Adrenal gland (tissue), 5 donors: ENCODE results near the gene RSRC1.

ENCODE experiments used
- POLR2A ChIP-seq, 2 donors: fragments of 450-650 bp; IDR thresholded peaks; one replicate each; pipeline ENCODE4 v1.6.1; 2017; ENCODE audit warnings: antibody characterized with exemption in 2 of 2, mild to moderate bottlenecking in 2 of 2, moderate library complexity in 1 of 2
- TF ChIP-seq, protein P1 (sequence below), 6 experiments: fragments of 450-650 bp in 4 of 6; fragments of 200-600 bp in 2 of 6; sonication (generic) in 1 of 6; IDR thresholded peaks; 1 replicate in 5 of 6; 2 replicates in 1 of 6; pipeline versions ENCODE4 v1.5.1 to v1.8.0; 2016 to 2021; ENCODE audit warnings: antibody characterized with exemption in 6 of 6, mild to moderate bottlenecking in 2 of 6, moderate library complexity in 1 of 6
- donor health status: DM: no; HTN: no; CAD: no.

DNA sequence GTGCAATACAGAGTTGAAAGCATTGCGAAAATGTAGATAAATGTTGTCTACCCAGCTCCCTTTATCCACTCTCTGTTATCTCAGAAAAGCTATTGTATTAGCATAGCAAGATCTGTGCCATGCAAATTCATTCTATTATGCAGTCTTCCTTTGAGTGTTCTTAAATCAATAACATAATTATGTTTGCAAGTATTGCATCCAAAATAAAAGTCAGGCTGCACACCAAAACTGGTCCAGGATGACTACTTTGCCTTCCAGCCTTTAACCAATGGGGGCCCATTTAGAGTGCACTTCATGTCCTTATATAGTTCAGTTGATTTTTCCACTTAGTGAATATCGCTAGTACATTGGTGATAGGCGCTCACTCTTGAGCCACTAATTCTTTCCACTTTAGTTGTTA is 353.7 kb downstream of the RSRC1 start:
- TF ChIP-seq, protein P1, sequence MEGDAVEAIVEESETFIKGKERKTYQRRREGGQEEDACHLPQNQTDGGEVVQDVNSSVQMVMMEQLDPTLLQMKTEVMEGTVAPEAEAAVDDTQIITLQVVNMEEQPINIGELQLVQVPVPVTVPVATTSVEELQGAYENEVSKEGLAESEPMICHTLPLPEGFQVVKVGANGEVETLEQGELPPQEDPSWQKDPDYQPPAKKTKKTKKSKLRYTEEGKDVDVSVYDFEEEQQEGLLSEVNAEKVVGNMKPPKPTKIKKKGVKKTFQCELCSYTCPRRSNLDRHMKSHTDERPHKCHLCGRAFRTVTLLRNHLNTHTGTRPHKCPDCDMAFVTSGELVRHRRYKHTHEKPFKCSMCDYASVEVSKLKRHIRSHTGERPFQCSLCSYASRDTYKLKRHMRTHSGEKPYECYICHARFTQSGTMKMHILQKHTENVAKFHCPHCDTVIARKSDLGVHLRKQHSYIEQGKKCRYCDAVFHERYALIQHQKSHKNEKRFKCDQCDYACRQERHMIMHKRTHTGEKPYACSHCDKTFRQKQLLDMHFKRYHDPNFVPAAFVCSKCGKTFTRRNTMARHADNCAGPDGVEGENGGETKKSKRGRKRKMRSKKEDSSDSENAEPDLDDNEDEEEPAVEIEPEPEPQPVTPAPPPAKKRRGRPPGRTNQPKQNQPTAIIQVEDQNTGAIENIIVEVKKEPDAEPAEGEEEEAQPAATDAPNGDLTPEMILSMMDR (IDR thresholded peaks at IDR 0.05) = no peak
- TF ChIP-seq POLR2A (IDR thresholded peaks at IDR 0.05) = no peak
